ENCODE measurements around the gene CFLAR. TPM values are rescaled to one million over a fixed set of nuclear protein-coding genes. Genes with fewer than 3 reads are reported as not detected.
A peak's percentile ranks its signal among the peaks of the same experiment; 100 is the strongest.

The CFLAR gene
- total RNA-seq, 1 donor from 2014 or later, result 11.4 TPM

DNA sequence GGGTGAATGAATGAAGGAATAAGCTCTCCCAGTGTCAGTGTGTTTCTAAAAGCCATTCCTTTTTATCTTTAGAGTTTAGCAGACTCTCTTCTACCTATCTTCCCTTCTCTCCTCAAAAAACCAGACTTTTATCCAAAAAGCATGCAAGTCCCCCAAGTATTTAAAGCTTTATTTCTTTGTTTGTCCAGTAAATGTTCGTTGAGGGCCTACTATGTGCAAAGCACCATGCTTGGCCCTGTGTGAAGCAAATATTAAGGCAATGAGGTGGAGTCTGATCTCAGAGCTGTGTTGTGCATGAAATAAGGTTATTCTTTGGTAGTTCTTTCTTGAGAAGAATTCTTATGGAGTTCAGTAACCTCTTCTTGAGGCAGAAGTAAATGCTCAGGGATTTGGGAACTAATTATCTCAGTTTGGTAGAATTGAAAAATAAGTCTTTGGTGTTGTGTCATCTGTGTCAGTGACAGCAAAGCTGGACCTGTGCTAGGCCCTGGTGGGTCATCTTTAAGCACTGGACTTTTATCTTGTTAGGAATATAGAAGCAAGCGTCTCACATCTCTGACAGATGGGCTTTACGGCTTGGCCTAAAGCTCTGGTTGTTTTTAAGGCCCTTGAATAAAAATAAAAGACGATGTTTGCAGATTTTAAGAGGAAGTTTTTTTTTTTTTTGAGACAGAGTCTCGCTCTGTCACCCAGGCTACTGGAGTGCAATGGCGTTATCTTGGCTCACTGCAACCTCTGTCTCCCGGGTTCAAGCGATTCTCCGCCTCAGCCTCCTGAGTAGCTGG, 38.8 kb downstream of the CFLAR start:
- no peaks in the 10 kb centered on the region for H3K36me3 Mint-ChIP-seq

DNA sequence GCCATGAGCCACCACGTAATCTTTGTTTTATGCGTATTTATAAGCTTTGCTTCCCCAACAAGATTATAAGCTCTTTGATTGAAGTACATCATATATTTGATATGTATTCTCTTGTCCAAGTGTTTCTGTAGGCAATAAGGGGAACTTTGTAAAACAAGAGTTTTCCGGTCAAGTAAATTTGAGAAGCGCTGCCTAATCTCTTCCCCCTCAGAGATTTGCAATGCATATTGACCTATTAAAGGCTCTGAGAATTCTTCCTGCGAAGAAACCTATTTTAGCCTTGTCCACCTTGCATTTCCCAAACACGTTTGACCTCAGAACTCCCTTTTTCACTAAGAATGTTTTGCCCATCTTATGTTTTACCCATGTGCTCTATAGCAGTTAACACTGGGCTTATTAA, 40.1 kb downstream of the CFLAR start:
- H3K4me3 Mint-ChIP-seq, result no peak overlapping the region
- TF ChIP-seq, protein P1, sequence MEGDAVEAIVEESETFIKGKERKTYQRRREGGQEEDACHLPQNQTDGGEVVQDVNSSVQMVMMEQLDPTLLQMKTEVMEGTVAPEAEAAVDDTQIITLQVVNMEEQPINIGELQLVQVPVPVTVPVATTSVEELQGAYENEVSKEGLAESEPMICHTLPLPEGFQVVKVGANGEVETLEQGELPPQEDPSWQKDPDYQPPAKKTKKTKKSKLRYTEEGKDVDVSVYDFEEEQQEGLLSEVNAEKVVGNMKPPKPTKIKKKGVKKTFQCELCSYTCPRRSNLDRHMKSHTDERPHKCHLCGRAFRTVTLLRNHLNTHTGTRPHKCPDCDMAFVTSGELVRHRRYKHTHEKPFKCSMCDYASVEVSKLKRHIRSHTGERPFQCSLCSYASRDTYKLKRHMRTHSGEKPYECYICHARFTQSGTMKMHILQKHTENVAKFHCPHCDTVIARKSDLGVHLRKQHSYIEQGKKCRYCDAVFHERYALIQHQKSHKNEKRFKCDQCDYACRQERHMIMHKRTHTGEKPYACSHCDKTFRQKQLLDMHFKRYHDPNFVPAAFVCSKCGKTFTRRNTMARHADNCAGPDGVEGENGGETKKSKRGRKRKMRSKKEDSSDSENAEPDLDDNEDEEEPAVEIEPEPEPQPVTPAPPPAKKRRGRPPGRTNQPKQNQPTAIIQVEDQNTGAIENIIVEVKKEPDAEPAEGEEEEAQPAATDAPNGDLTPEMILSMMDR (IDR thresholded peaks at IDR 0.05), result no peak
- TF ChIP-seq EZH2 (IDR thresholded peaks at IDR 0.05), result no peak
- no peak for TF ChIP-seq EZH2phosphoT487 (IDR thresholded peaks at IDR 0.05)
- no peak for DNase-seq (ENCODE audit: low spot score)
- Histone ChIP-seq H3K9ac (no peak overlapping the region), H2AFZ (replicated peaks) (no peak overlapping the region), H3K9me3 (ENCODE audit: low read depth) (no peaks in the 10 kb centered on the region), H3K4me2 (no peak overlapping the region), H3K4me1 (peaks cover 6% of the 10 kb centered on the region), H4K20me1 (ENCODE audit: low read depth) (no peaks in the 10 kb centered on the region), H3K27ac (no peak overlapping the region), H3K4me3 (no peak overlapping the region), H3K27me3 (no peaks in the 10 kb centered on the region), H3K79me2 (ENCODE audit: low read depth) (no peaks in the 10 kb centered on the region), H3F3A (ENCODE audit: low read depth) (no peaks in the 10 kb centered on the region), H3K36me3 (no peaks in the 10 kb centered on the region)
- peaks cover 8% of the 10 kb centered on the region for H3K4me1 Mint-ChIP-seq
- no peak overlapping the region for H3K27ac Mint-ChIP-seq
- H3K27me3 Mint-ChIP-seq (ENCODE audit: insufficient read depth, low read depth), result peaks cover 5% of the 10 kb centered on the region
- H3K36me3 Mint-ChIP-seq, result no peaks in the 10 kb centered on the region
- H3K9me3 Mint-ChIP-seq, result no peaks in the 10 kb centered on the region

More for the DNA sequence above, 38.8 kb downstream of the CFLAR start:
- Histone ChIP-seq H3K27ac (no peak overlapping the region), H3K79me2 (ENCODE audit: low read depth) (no peaks in the 10 kb centered on the region), H4K20me1 (ENCODE audit: low read depth) (no peaks in the 10 kb centered on the region), H3K4me1 (peaks cover 6% of the 10 kb centered on the region), H3K4me2 (no peak overlapping the region), H3F3A (ENCODE audit: low read depth) (no peaks in the 10 kb centered on the region), H3K27me3 (no peaks in the 10 kb centered on the region), H3K9ac (no peak overlapping the region), H2AFZ (replicated peaks) (no peak overlapping the region), H3K36me3 (no peaks in the 10 kb centered on the region), H3K4me3 (no peak overlapping the region), H3K9me3 (ENCODE audit: low read depth) (no peaks in the 10 kb centered on the region)
- peaks cover 5% of the 10 kb centered on the region for H3K27me3 Mint-ChIP-seq (ENCODE audit: insufficient read depth, low read depth)
- DNase-seq (ENCODE audit: low spot score), result no peak
- H3K4me1 Mint-ChIP-seq, result peaks cover 8% of the 10 kb centered on the region
- no peak overlapping the region for H3K4me3 Mint-ChIP-seq
- no peaks in the 10 kb centered on the region for H3K9me3 Mint-ChIP-seq
- TF ChIP-seq EZH2phosphoT487 (IDR thresholded peaks at IDR 0.05), result no peak
- no peak overlapping the region for H3K27ac Mint-ChIP-seq

- Histone ChIP-seq H3K79me2 (ENCODE audit: low read depth) (no peaks in the 10 kb centered on the region), H3K4me2 (no peak overlapping the region), H3K4me3 (no peak overlapping the region), H3K9me3 (ENCODE audit: low read depth) (no peaks in the 10 kb centered on the region), H3K4me1 (peaks cover 6% of the 10 kb centered on the region), H3K27me3 (no peaks in the 10 kb centered on the region), H3K27ac (no peak overlapping the region), H4K20me1 (ENCODE audit: low read depth) (no peaks in the 10 kb centered on the region), H2AFZ (replicated peaks) (no peak overlapping the region), H3K9ac (no peak overlapping the region), H3K36me3 (no peaks in the 10 kb centered on the region), H3F3A (ENCODE audit: low read depth) (no peaks in the 10 kb centered on the region)
- peaks cover 8% of the 10 kb centered on the region for H3K4me1 Mint-ChIP-seq
- TF ChIP-seq EZH2phosphoT487 (IDR thresholded peaks at IDR 0.05) (no peak), EZH2 (IDR thresholded peaks at IDR 0.05) (no peak)
- TF ChIP-seq, protein P1 (IDR thresholded peaks at IDR 0.05), result no peak
- no peak overlapping the region for H3K27ac Mint-ChIP-seq
- no peak overlapping the region for H3K4me3 Mint-ChIP-seq
- H3K36me3 Mint-ChIP-seq, result no peaks in the 10 kb centered on the region
- no peak for DNase-seq (ENCODE audit: low spot score)
- peaks cover 5% of the 10 kb centered on the region for H3K27me3 Mint-ChIP-seq (ENCODE audit: insufficient read depth, low read depth)
- no peaks in the 10 kb centered on the region for H3K9me3 Mint-ChIP-seq
Measured at GRCh38 chr2:201156640-201157039, 40.7 kb downstream of the CFLAR start.

GRCh38 chr2:201157694-201158093, 41.7 kb downstream of the CFLAR start:
- Histone ChIP-seq H3K4me1 (peaks cover 6% of the 10 kb centered on the region), H3K9me3 (ENCODE audit: low read depth) (no peaks in the 10 kb centered on the region), H3K79me2 (ENCODE audit: low read depth) (no peaks in the 10 kb centered on the region), H2AFZ (replicated peaks) (peak overlapping the region; percentile 99), H3K4me3 (no peak overlapping the region), H3K9ac (no peak overlapping the region), H4K20me1 (ENCODE audit: low read depth) (no peaks in the 10 kb centered on the region), H3K36me3 (no peaks in the 10 kb centered on the region), H3K4me2 (no peak overlapping the region), H3K27ac (no peak overlapping the region), H3F3A (ENCODE audit: low read depth) (no peaks in the 10 kb centered on the region), H3K27me3 (no peaks in the 10 kb centered on the region)
- H3K4me1 Mint-ChIP-seq, result peaks cover 8% of the 10 kb centered on the region
- H3K4me3 Mint-ChIP-seq, result no peak overlapping the region
- H3K27me3 Mint-ChIP-seq (ENCODE audit: insufficient read depth, low read depth), result peaks cover 5% of the 10 kb centered on the region
- no peaks in the 10 kb centered on the region for H3K9me3 Mint-ChIP-seq
- TF ChIP-seq EZH2phosphoT487 (IDR thresholded peaks at IDR 0.05) (no peak), EZH2 (IDR thresholded peaks at IDR 0.05) (no peak)
- TF ChIP-seq, protein P1 (IDR thresholded peaks at IDR 0.05), result no peak
- no peaks in the 10 kb centered on the region for H3K36me3 Mint-ChIP-seq
- H3K27ac Mint-ChIP-seq, result peak overlapping the region; percentile 92
- no peak for DNase-seq (ENCODE audit: low spot score)
